GM12891 (cell line): ENCODE results near the gene NT5C3B.
"Not testable (repeated sequence)": the region's sequence is repeated elsewhere in the genome, so short reads cannot be mapped to it uniquely, and the experiment has no call there.

Source experiments
- PAX5 ChIP-seq: IDR thresholded peaks from 2 replicates; pipeline ENCODE4 v1.6.1; 2011; ENCODE audit warnings: low read length, moderate library complexity, mild to moderate bottlenecking; ENCODE audit not compliant: insufficient read depth, severe bottlenecking
- POLR2A ChIP-seq: IDR thresholded peaks from 2 replicates; pipeline ENCODE4 v1.6.1; 2011; ENCODE audit warnings: low read depth, low read length, control low read depth
- POLR2AphosphoS5 ChIP-seq: IDR thresholded peaks from 2 replicates; pipeline ENCODE4 v1.6.1; 2011; ENCODE audit warnings: low read depth, low read length, control low read depth
- SPI1 ChIP-seq: IDR thresholded peaks from 2 replicates; pipeline ENCODE4 v1.6.1; 2011; ENCODE audit warnings: low read depth, low read length, control low read depth
- TAF1 ChIP-seq: IDR thresholded peaks from 2 replicates; pipeline ENCODE4 v1.6.1; 2011; ENCODE audit warnings: low read depth, low read length, control low read depth

DNA sequence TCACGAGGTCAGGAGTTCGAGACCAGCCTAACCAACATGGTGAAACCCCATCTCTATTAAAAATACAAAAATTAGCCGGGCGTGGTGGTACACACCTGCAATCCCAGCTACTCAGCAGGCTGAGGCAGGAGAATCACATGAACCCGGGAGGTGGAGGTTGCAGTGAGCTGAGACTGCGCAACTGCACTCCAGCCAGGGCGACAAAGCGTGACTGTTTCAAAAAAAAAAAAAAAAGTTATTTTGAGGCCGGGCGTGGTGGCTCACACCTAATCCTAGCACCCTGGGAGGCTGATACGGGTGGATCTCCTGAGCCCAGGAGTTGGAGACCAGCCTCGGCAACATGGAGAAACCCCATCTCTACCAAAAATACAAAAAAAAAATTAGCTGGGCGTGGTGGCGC lies 15.3 kb upstream of the NT5C3B start:
- TF ChIP-seq POLR2A, POLR2AphosphoS5, TAF1, SPI1: not testable (repeated sequence)
- TF ChIP-seq PAX5, result peak; percentile 46
